HCT116 (cell line): Measurements from ENCODE around the gene ASPHD2.

Source experiments
- CTCF ChIP-seq, 3 experiments: fragments of 200-600 bp in 1 of 3; sonication (generic) in 1 of 3; IDR thresholded peaks in 2 of 3; conservative IDR thresholded peaks in 1 of 3; 2 replicates each; pipeline ENCODE4 v1.5.1; 2012 to 2017; ENCODE audit warnings: low read depth in 2 of 3, low read length in 2 of 3, antibody characterized with exemption in 1 of 3, borderline replicate concordance in 1 of 3, control low read depth in 1 of 3, mild to moderate bottlenecking in 1 of 3, mixed read lengths in 1 of 3, mixed run types in 1 of 3, moderate library complexity in 1 of 3; ENCODE audit not compliant: insufficient read depth in 1 of 3
- EZH2phosphoT487 ChIP-seq: fragments of 200-600 bp; IDR thresholded peaks from 2 replicates; pipeline ENCODE4 v1.6.1; 2018; ENCODE audit warnings: antibody characterized with exemption, borderline replicate concordance
- MAX ChIP-seq: IDR thresholded peaks from 2 replicates; pipeline ENCODE4 v1.6.1; 2012
- POLR2A ChIP-seq: IDR thresholded peaks from 2 replicates; pipeline ENCODE4 v1.7.0; 2011; ENCODE audit warnings: borderline replicate concordance; ENCODE audit not compliant: insufficient read depth, insufficient read length; ENCODE audit errors: extremely low read depth
- POLR2AphosphoS5 ChIP-seq: IDR thresholded peaks from 2 replicates; pipeline ENCODE4 v1.6.1; 2011; ENCODE audit warnings: mild to moderate bottlenecking, low read depth, low read length, moderate library complexity
- RAD21 ChIP-seq: IDR thresholded peaks from 2 replicates; pipeline ENCODE4 v1.6.1; 2012; ENCODE audit warnings: low read depth, mild to moderate bottlenecking
- SIN3A ChIP-seq: IDR thresholded peaks from 2 replicates; pipeline ENCODE4 v1.6.1; 2012; ENCODE audit warnings: low read depth
- TCF7L2 ChIP-seq: IDR thresholded peaks from 2 replicates; pipeline ENCODE4 v1.7.0; 2011; ENCODE audit warnings: borderline replicate concordance, inconsistent platforms; ENCODE audit not compliant: insufficient read depth, insufficient read length; ENCODE audit errors: extremely low read depth

GRCh38 chr22:26486394-26486793, 57.3 kb downstream of the ASPHD2 start:
- no peak for TF ChIP-seq CTCF (IDR thresholded peaks at IDR 0.05 in 2 of 3, conservative IDR thresholded peaks at IDR 0.05 in 1 of 3; ENCODE audit: borderline replicate concordance in 1 of 3, insufficient read depth in 1 of 3, low read depth in 2 of 3, low read length in 2 of 3)
- no peak for TF ChIP-seq MAX
- no peak for TF ChIP-seq POLR2AphosphoS5
- TF ChIP-seq RAD21, result no peak
- no peak for TF ChIP-seq SIN3A
- no peak for TF ChIP-seq POLR2A
- TF ChIP-seq TCF7L2, result no peak
- TF ChIP-seq EZH2phosphoT487, result no peak
